Immature natural killer cell (primary cell): ENCODE results near the gene GUCD1. TPM values are rescaled to one million over a fixed set of nuclear protein-coding genes. Genes with fewer than 3 reads are reported as not detected.

ENCODE experiments used
- DNase-seq, 3 donors: peaks; one replicate each; pipeline ENCODE4 v3.0.0; 2022; ENCODE audit warnings: mixed read lengths in 1 of 3
- H3K27ac Mint-ChIP-seq, 6 donors: one replicate each; pipeline ENCODE4 v1.8.0; 2020; ENCODE audit warnings: mixed read lengths in 6 of 6, mild to moderate bottlenecking in 5 of 6, inconsistent platforms in 4 of 6, moderate library complexity in 3 of 6
- H3K27me3 Mint-ChIP-seq, 3 donors: one replicate each; pipeline ENCODE4 v1.8.0; 2020 to 2021; ENCODE audit warnings: low read depth in 3 of 3, mild to moderate bottlenecking in 3 of 3, mixed read lengths in 3 of 3, moderate library complexity in 3 of 3, inconsistent platforms in 1 of 3
- H3K36me3 Mint-ChIP-seq, 3 donors: one replicate each; pipeline ENCODE4 v1.8.0; 2020; ENCODE audit warnings: mixed read lengths in 3 of 3, inconsistent platforms in 2 of 3, mild to moderate bottlenecking in 2 of 3
- H3K4me1 Mint-ChIP-seq, 2 donors: one replicate each; pipeline ENCODE4 v1.8.0; 2020; ENCODE audit warnings: inconsistent platforms in 2 of 2, mild to moderate bottlenecking in 2 of 2, mixed read lengths in 2 of 2, moderate library complexity in 1 of 2
- H3K4me3 Mint-ChIP-seq, 5 donors: one replicate each; pipeline ENCODE4 v1.8.0; 2020; ENCODE audit warnings: mild to moderate bottlenecking in 5 of 5, mixed read lengths in 5 of 5, inconsistent platforms in 3 of 5, moderate library complexity in 3 of 5
- H3K9me3 Mint-ChIP-seq, 6 donors: one replicate each; pipeline ENCODE4 v1.8.0; 2020; ENCODE audit warnings: mild to moderate bottlenecking in 6 of 6, mixed read lengths in 6 of 6, inconsistent platforms in 4 of 6, moderate library complexity in 3 of 6
- polyA plus RNA-seq, 3 donors: library from polyadenylated mRNA; unstranded; fragments of 300-500 nt; fragmentation: Illumina TruSeq; gene quantifications; one replicate each; pipeline ENCODE4 v1.2.3, GENCODE V29; 2021

The GUCD1 gene
- polyA plus RNA-seq, 3 donors from 2014 or later: 41.1 to 65.1 (median 64.1) TPM

- Mint-ChIP-seq H3K9me3 (no peaks in the 10 kb centered on the region), H3K4me3 (no peak overlapping the region), H3K36me3 (no peaks in the 10 kb centered on the region), H3K27ac (no peak overlapping the region), H3K4me1 (no peaks in the 10 kb centered on the region), H3K27me3 (peaks cover 0 to 3% (median 2%) of the 10 kb centered on the region in 3 donors)
- no peak for DNase-seq
These were observed 36.0 kb downstream of the GUCD1 start for GRCh38 chr22:24518771-24519485.

GRCh38 chr22:24518228-24518627, 36.7 kb downstream of the GUCD1 start:
- H3K4me3 Mint-ChIP-seq: no peak overlapping the region
- no peak overlapping the region for H3K27ac Mint-ChIP-seq
- no peaks in the 10 kb centered on the region for H3K9me3 Mint-ChIP-seq
- no peaks in the 10 kb centered on the region for H3K36me3 Mint-ChIP-seq
- H3K4me1 Mint-ChIP-seq: peaks cover 0 to 5% of the 10 kb centered on the region in 2 donors
- H3K27me3 Mint-ChIP-seq: peaks cover 0 to 3% (median 2%) of the 10 kb centered on the region in 3 donors
- DNase-seq: no peak

GRCh38 chr22:24517446-24517845, 37.5 kb downstream of the GUCD1 start:
- Mint-ChIP-seq H3K27ac (no peak overlapping the region), H3K4me1 (peaks cover 6 to 12% of the 10 kb centered on the region in 2 donors), H3K4me3 (no peak overlapping the region), H3K9me3 (no peaks in the 10 kb centered on the region), H3K27me3 (peaks cover 0 to 3% (median 2%) of the 10 kb centered on the region in 3 donors), H3K36me3 (no peaks in the 10 kb centered on the region)
- DNase-seq: no peak

- H3K4me3 Mint-ChIP-seq: no peak overlapping the region
- H3K36me3 Mint-ChIP-seq: no peaks in the 10 kb centered on the region
- no peaks in the 10 kb centered on the region for H3K9me3 Mint-ChIP-seq
- no peak for DNase-seq
- H3K4me1 Mint-ChIP-seq: peaks cover 14 to 24% of the 10 kb centered on the region in 2 donors
- peaks cover 0 to 3% (median 2%) of the 10 kb centered on the region in 3 donors for H3K27me3 Mint-ChIP-seq
- no peak overlapping the region for H3K27ac Mint-ChIP-seq
These were observed 38.6 kb downstream of the GUCD1 start for GRCh38 chr22:24516301-24516737.

GRCh38 chr22:24515027-24515338, 40.0 kb downstream of the GUCD1 start:
- no peak for DNase-seq
- Mint-ChIP-seq H3K9me3 (no peaks in the 10 kb centered on the region), H3K27ac (no peak overlapping the region), H3K36me3 (no peaks in the 10 kb centered on the region), H3K4me3 (no peak overlapping the region), H3K4me1 (peaks cover 25 to 37% of the 10 kb centered on the region in 2 donors), H3K27me3 (peaks cover 0 to 3% (median 2%) of the 10 kb centered on the region in 3 donors)

GRCh38 chr22:24514241-24515026, 40.5 kb downstream of the GUCD1 start:
- peaks cover 0 to 3% (median 2%) of the 10 kb centered on the region in 3 donors for H3K27me3 Mint-ChIP-seq
- peaks cover 25 to 37% of the 10 kb centered on the region in 2 donors for H3K4me1 Mint-ChIP-seq
- H3K27ac Mint-ChIP-seq: no peak overlapping the region
- H3K4me3 Mint-ChIP-seq: no peak overlapping the region
- no peaks in the 10 kb centered on the region for H3K9me3 Mint-ChIP-seq
- H3K36me3 Mint-ChIP-seq: no peaks in the 10 kb centered on the region
- DNase-seq: no peak

GRCh38 chr22:24513378-24514240, 41.3 kb downstream of the GUCD1 start:
- H3K4me3 Mint-ChIP-seq: no peak overlapping the region
- H3K27ac Mint-ChIP-seq: peak overlapping the region in 1 of 6 donors; percentile 67
- DNase-seq: no peak
- peaks cover 25 to 37% of the 10 kb centered on the region in 2 donors for H3K4me1 Mint-ChIP-seq
- peaks cover 0 to 3% (median 2%) of the 10 kb centered on the region in 3 donors for H3K27me3 Mint-ChIP-seq
- H3K9me3 Mint-ChIP-seq: no peaks in the 10 kb centered on the region
- no peaks in the 10 kb centered on the region for H3K36me3 Mint-ChIP-seq

GRCh38 chr22:24512043-24512442, 42.9 kb downstream of the GUCD1 start:
- DNase-seq: no peak
- no peaks in the 10 kb centered on the region for H3K36me3 Mint-ChIP-seq
- peak overlapping the region in 4 of 6 donors; percentile 2 to 59 (median 22) for H3K27ac Mint-ChIP-seq
- peaks cover 0 to 3% (median 2%) of the 10 kb centered on the region in 3 donors for H3K27me3 Mint-ChIP-seq
- peaks cover 25 to 37% of the 10 kb centered on the region in 2 donors for H3K4me1 Mint-ChIP-seq
- peak overlapping the region; percentile 7 to 65 (median 48) for H3K4me3 Mint-ChIP-seq
- no peaks in the 10 kb centered on the region for H3K9me3 Mint-ChIP-seq

GRCh38 chr22:24510637-24511625, 44.0 kb downstream of the GUCD1 start:
- Mint-ChIP-seq H3K36me3 (no peaks in the 10 kb centered on the region), H3K27me3 (peaks cover 0 to 2% (median 1%) of the 10 kb centered on the region in 3 donors), H3K27ac (peak overlapping the region in 5 of 6 donors; percentile 31 to 83 (median 52)), H3K4me3 (peak overlapping the region; percentile 34 to 75 (median 61)), H3K9me3 (no peaks in the 10 kb centered on the region), H3K4me1 (peaks cover 25 to 37% of the 10 kb centered on the region in 2 donors)
- DNase-seq: no peak

- H3K27me3 Mint-ChIP-seq: no peaks in the 10 kb centered on the region
- no peaks in the 10 kb centered on the region for H3K36me3 Mint-ChIP-seq
- no peak overlapping the region for H3K4me3 Mint-ChIP-seq
- peaks cover 24 to 37% of the 10 kb centered on the region in 2 donors for H3K4me1 Mint-ChIP-seq
- no peak overlapping the region for H3K27ac Mint-ChIP-seq
- DNase-seq: no peak
- H3K9me3 Mint-ChIP-seq: no peaks in the 10 kb centered on the region
These were observed 47.2 kb downstream of the GUCD1 start for GRCh38 chr22:24507716-24508115.

GRCh38 chr22:24506802-24507438, 48.0 kb downstream of the GUCD1 start:
- Mint-ChIP-seq H3K4me3 (no peak overlapping the region), H3K36me3 (no peaks in the 10 kb centered on the region), H3K4me1 (peaks cover 18 to 29% of the 10 kb centered on the region in 2 donors), H3K9me3 (no peaks in the 10 kb centered on the region), H3K27me3 (peaks cover 0 to 4% (median 2%) of the 10 kb centered on the region in 3 donors), H3K27ac (no peak overlapping the region)
- DNase-seq: no peak

GRCh38 chr22:24504956-24505736, 49.8 kb downstream of the GUCD1 start:
- no peaks in the 10 kb centered on the region for H3K36me3 Mint-ChIP-seq
- no peak overlapping the region for H3K27ac Mint-ChIP-seq
- no peak for DNase-seq
- peaks cover 0 to 7% (median 2%) of the 10 kb centered on the region in 3 donors for H3K27me3 Mint-ChIP-seq
- peaks cover 2 to 11% of the 10 kb centered on the region in 2 donors for H3K4me1 Mint-ChIP-seq
- H3K9me3 Mint-ChIP-seq: no peaks in the 10 kb centered on the region
- no peak overlapping the region for H3K4me3 Mint-ChIP-seq
